HepG2 (cell line): ENCODE results near the gene MTFP1. TPM values are rescaled to one million over a fixed set of nuclear protein-coding genes. Genes with fewer than 3 reads are reported as not detected.

Experiments used
- FOXP1 ChIP-seq, 2 experiments: fragments of 450-650 bp in 1 of 2; IDR thresholded peaks; 2 replicates each; pipeline ENCODE4 v1.6.1; 2017 to 2018; ENCODE audit warnings: antibody characterized with exemption in 1 of 2
- KDM4B ChIP-seq: sonication (generic); formaldehyde crosslinking; IDR thresholded peaks from 2 replicates; pipeline ENCODE4 v1.4.0; 2020; ENCODE audit warnings: missing genetic modification reagents
- SMARCC2 ChIP-seq: fragments of 450-650 bp; IDR thresholded peaks from 2 replicates; pipeline ENCODE4 v1.6.1; 2017; ENCODE audit warnings: antibody characterized with exemption, mild to moderate bottlenecking
- SNAPC2 ChIP-seq: sonication (generic); formaldehyde crosslinking; IDR thresholded peaks from 2 replicates; pipeline ENCODE4 v1.8.1; 2022; ENCODE audit warnings: mild to moderate bottlenecking, missing genetic modification reagents
- STAT5B ChIP-seq: sonication (generic); formaldehyde crosslinking; IDR thresholded peaks from 2 replicates; pipeline ENCODE4 v1.4.0; 2020; ENCODE audit warnings: missing genetic modification reagents
- TBL1XR1 ChIP-seq: fragments of 150-350 bp; IDR thresholded peaks from 2 replicates; pipeline ENCODE4 v1.6.1; 2014; ENCODE audit warnings: borderline replicate concordance, low read length; ENCODE audit not compliant: partially characterized antibody
- ZC3H13 ChIP-seq: sonication (generic); formaldehyde crosslinking; IDR thresholded peaks from 2 replicates; pipeline ENCODE4 v1.8.1; 2023; ENCODE audit warnings: mild to moderate bottlenecking, missing genetic modification reagents, moderate library complexity
- ZNF567 ChIP-seq: sonication (generic); formaldehyde crosslinking; IDR thresholded peaks from 2 replicates; pipeline ENCODE4 v1.8.1; 2023; ENCODE audit warnings: mild to moderate bottlenecking, missing genetic modification reagents, borderline replicate concordance
- ZNF773 ChIP-seq: sonication (generic); formaldehyde crosslinking; IDR thresholded peaks from 2 replicates; pipeline ENCODE4 v1.4.0; 2020; ENCODE audit warnings: missing genetic modification reagents, borderline replicate concordance
- polyA plus RNA-seq, 8 experiments: library from polyadenylated mRNA; depleted of rRNA in 3 of 8; stranded (reverse) in 7 of 8; unstranded in 1 of 8; fragments of >200 nt; fragmentation: Illumina TruSeq in 4 of 8; extraction: Trizol in 4 of 8; gene quantifications; 2 replicates each; pipeline versions ENCODE4 v1.2.1 to v1.2.3, GENCODE V29; 2011 to 2016; ENCODE audit warnings: low read depth in 4 of 8, missing spikeins in 1 of 8, mixed read lengths in 1 of 8; ENCODE audit not compliant: insufficient read depth in 1 of 8
- total RNA-seq, 5 experiments: library from RNA; depleted of rRNA; stranded (reverse); fragments of >200 nt; fragmentation: Illumina TruSeq; extraction: Trizol; gene quantifications; 2 replicates each; pipeline ENCODE4 v1.2.3, GENCODE V29; 2016; ENCODE audit warnings: low read depth in 1 of 5
- TF ChIP-seq, protein P1 (sequence below): sonication (generic); formaldehyde crosslinking; IDR thresholded peaks from 2 replicates; pipeline ENCODE4 v1.4.0; 2020; ENCODE audit warnings: missing genetic modification reagents, mild to moderate bottlenecking, borderline replicate concordance
- TF ChIP-seq, protein P2 (sequence below): sonication (generic); formaldehyde crosslinking; IDR thresholded peaks from 2 replicates; pipeline ENCODE4 v1.4.0; 2020; ENCODE audit warnings: low read depth, missing genetic modification reagents
- TF ChIP-seq, protein P3 (sequence below): sonication (generic); formaldehyde crosslinking; IDR thresholded peaks from 2 replicates; pipeline ENCODE4 v1.5.1; 2020; ENCODE audit warnings: missing genetic modification reagents, mild to moderate bottlenecking, borderline replicate concordance
- TF ChIP-seq, protein P4 (sequence below): sonication (generic); formaldehyde crosslinking; IDR thresholded peaks from 2 replicates; pipeline ENCODE4 v1.4.0; 2020; ENCODE audit warnings: missing genetic modification reagents, borderline replicate concordance

Gene MTFP1
- total and polyA plus RNA-seq, 2 of the 13 experiments (the other 11 are each of a cell fraction or from before 2014, with no cell fraction given) = 29.5 to 45.6 TPM

DNA sequence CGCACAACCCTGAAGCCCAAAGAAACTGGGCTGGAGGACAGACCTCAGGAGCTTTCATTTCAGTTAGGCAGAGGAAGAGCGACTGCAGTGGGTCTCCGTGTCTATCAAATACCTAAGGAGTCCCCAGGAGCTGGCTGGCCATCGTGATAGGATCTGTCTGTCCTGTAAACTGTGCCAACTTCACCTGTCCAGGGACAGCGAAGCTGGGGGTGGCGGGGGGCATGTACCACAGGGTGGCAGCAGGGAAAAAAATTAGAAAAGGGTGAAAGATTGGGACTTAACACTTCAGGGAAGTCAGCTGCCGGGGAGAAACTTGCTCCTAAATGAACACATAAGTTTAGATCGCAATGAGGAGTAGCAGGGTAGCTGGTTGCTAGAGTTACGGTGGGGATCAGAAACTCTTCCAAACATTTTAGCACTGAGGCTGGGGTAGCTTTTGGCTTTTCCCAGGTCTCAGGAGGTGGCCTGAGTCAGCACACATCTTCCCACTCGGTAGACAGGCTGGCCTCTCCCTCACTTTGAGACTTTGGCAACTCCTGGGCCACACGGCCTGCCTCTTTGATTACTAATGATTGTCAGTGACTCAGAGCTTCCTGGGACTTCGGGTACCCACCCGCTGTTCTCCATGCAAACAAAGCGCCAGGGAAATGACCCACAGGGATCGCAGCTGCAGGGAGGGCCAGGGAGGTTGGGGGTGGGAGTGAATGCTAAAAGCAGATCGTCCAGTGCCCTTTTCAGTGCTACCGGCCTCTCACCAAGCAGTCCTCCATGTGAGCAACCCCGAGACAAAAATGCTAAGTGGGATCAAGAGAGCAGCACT lies 2.9 kb upstream of the MTFP1 start (continued):
- TF ChIP-seq, protein P1, sequence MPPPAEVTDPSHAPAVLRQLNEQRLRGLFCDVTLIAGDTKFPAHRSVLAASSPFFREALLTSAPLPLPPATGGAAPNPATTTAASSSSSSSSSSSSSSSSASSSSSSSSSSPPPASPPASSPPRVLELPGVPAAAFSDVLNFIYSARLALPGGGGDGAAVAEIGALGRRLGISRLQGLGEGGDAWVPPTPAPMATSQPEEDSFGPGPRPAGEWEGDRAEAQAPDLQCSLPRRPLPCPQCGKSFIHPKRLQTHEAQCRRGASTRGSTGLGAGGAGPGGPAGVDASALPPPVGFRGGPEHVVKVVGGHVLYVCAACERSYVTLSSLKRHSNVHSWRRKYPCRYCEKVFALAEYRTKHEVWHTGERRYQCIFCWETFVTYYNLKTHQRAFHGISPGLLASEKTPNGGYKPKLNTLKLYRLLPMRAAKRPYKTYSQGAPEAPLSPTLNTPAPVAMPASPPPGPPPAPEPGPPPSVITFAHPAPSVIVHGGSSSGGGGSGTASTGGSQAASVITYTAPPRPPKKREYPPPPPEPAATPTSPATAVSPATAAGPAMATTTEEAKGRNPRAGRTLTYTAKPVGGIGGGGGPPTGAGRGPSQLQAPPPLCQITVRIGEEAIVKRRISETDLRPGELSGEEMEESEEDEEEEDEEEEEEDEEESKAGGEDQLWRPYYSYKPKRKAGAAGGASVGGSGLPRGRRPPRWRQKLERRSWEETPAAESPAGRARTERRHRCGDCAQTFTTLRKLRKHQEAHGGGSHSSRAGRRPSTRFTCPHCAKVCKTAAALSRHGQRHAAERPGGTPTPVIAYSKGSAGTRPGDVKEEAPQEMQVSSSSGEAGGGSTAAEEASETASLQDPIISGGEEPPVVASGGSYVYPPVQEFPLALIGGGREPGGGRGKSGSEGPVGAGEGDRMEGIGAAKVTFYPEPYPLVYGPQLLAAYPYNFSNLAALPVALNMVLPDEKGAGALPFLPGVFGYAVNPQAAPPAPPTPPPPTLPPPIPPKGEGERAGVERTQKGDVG (CRISPR knock-in tag) = no peak
- TF ChIP-seq, protein P2, sequence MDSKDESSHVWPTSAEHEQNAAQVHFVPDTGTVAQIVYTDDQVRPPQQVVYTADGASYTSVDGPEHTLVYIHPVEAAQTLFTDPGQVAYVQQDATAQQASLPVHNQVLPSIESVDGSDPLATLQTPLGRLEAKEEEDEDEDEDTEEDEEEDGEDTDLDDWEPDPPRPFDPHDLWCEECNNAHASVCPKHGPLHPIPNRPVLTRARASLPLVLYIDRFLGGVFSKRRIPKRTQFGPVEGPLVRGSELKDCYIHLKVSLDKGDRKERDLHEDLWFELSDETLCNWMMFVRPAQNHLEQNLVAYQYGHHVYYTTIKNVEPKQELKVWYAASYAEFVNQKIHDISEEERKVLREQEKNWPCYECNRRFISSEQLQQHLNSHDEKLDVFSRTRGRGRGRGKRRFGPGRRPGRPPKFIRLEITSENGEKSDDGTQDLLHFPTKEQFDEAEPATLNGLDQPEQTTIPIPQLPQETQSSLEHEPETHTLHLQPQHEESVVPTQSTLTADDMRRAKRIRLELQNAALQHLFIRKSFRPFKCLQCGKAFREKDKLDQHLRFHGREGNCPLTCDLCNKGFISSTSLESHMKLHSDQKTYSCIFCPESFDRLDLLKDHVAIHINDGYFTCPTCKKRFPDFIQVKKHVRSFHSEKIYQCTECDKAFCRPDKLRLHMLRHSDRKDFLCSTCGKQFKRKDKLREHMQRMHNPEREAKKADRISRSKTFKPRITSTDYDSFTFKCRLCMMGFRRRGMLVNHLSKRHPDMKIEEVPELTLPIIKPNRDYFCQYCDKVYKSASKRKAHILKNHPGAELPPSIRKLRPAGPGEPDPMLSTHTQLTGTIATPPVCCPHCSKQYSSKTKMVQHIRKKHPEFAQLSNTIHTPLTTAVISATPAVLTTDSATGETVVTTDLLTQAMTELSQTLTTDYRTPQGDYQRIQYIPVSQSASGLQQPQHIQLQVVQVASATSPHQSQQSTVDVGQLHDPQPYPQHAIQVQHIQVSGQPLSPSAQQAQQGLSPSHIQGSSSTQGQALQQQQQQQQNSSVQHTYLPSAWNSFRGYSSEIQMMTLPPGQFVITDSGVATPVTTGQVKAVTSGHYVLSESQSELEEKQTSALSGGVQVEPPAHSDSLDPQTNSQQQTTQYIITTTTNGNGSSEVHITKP = no peak
- TF ChIP-seq, protein P3, sequence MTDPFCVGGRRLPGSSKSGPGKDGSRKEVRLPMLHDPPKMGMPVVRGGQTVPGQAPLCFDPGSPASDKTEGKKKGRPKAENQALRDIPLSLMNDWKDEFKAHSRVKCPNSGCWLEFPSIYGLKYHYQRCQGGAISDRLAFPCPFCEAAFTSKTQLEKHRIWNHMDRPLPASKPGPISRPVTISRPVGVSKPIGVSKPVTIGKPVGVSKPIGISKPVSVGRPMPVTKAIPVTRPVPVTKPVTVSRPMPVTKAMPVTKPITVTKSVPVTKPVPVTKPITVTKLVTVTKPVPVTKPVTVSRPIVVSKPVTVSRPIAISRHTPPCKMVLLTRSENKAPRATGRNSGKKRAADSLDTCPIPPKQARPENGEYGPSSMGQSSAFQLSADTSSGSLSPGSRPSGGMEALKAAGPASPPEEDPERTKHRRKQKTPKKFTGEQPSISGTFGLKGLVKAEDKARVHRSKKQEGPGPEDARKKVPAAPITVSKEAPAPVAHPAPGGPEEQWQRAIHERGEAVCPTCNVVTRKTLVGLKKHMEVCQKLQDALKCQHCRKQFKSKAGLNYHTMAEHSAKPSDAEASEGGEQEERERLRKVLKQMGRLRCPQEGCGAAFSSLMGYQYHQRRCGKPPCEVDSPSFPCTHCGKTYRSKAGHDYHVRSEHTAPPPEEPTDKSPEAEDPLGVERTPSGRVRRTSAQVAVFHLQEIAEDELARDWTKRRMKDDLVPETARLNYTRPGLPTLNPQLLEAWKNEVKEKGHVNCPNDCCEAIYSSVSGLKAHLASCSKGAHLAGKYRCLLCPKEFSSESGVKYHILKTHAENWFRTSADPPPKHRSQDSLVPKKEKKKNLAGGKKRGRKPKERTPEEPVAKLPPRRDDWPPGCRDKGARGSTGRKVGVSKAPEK (CRISPR knock-in tag) = no peak
- TF ChIP-seq ZC3H13 (CRISPR knock-in tag) = no peak
- TF ChIP-seq ZNF567 = no peak
- no peak for TF ChIP-seq ZNF773 (CRISPR knock-in tag)
- TF ChIP-seq KDM4B (CRISPR knock-in tag) = no peak
- no peak for TF ChIP-seq TBL1XR1
- no peak for TF ChIP-seq SNAPC2 (CRISPR knock-in tag)
- TF ChIP-seq STAT5B (CRISPR knock-in tag) = no peak
- TF ChIP-seq SMARCC2 = no peak
- no peak for TF ChIP-seq FOXP1 (IDR thresholded peaks at IDR 0.05)
- TF ChIP-seq FOXP1 (CRISPR knock-in tag; IDR thresholded peaks at IDR 0.05) = 0 out of 2 replicates have a peak, but pooled peaks have one; percentile 20
- TF ChIP-seq, protein P4, sequence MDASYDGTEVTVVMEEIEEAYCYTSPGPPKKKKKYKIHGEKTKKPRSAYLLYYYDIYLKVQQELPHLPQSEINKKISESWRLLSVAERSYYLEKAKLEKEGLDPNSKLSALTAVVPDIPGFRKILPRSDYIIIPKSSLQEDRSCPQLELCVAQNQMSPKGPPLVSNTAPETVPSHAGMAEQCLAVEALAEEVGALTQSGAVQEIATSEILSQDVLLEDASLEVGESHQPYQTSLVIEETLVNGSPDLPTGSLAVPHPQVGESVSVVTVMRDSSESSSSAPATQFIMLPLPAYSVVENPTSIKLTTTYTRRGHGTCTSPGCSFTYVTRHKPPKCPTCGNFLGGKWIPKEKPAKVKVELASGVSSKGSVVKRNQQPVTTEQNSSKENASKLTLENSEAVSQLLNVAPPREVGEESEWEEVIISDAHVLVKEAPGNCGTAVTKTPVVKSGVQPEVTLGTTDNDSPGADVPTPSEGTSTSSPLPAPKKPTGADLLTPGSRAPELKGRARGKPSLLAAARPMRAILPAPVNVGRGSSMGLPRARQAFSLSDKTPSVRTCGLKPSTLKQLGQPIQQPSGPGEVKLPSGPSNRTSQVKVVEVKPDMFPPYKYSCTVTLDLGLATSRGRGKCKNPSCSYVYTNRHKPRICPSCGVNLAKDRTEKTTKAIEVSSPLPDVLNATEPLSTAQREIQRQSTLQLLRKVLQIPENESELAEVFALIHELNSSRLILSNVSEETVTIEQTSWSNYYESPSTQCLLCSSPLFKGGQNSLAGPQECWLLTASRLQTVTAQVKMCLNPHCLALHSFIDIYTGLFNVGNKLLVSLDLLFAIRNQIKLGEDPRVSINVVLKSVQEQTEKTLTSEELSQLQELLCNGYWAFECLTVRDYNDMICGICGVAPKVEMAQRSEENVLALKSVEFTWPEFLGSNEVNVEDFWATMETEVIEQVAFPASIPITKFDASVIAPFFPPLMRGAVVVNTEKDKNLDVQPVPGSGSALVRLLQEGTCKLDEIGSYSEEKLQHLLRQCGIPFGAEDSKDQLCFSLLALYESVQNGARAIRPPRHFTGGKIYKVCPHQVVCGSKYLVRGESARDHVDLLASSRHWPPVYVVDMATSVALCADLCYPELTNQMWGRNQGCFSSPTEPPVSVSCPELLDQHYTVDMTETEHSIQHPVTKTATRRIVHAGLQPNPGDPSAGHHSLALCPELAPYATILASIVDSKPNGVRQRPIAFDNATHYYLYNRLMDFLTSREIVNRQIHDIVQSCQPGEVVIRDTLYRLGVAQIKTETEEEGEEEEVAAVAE (CRISPR knock-in tag) = no peak
